Measurements from ENCODE around the gene ZSWIM5.

DNA sequence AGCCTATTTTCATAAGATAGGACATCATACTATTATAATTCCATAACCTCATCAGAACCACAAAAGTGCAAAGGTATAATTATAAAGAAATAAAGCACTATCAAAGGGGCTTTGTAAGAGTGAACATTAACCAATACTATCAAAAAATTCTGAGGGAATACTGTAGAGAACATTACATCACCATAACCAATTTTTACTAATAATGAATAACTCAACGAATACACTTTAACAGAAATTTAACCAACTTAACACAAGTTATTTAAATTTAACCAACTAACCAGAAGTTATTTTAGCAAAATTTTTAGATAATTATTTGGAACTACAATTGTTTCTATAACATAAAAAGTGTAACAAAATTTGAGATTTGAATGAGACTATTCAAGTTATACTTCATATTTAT, 34.8 kb downstream of the ZSWIM5 start:
- TF ChIP-seq, protein P1, sequence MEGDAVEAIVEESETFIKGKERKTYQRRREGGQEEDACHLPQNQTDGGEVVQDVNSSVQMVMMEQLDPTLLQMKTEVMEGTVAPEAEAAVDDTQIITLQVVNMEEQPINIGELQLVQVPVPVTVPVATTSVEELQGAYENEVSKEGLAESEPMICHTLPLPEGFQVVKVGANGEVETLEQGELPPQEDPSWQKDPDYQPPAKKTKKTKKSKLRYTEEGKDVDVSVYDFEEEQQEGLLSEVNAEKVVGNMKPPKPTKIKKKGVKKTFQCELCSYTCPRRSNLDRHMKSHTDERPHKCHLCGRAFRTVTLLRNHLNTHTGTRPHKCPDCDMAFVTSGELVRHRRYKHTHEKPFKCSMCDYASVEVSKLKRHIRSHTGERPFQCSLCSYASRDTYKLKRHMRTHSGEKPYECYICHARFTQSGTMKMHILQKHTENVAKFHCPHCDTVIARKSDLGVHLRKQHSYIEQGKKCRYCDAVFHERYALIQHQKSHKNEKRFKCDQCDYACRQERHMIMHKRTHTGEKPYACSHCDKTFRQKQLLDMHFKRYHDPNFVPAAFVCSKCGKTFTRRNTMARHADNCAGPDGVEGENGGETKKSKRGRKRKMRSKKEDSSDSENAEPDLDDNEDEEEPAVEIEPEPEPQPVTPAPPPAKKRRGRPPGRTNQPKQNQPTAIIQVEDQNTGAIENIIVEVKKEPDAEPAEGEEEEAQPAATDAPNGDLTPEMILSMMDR (IDR thresholded peaks at IDR 0.05; ENCODE audit: insufficient read depth, low read depth, low read length) = no peak
- TF ChIP-seq EZH2 (IDR thresholded peaks at IDR 0.05; ENCODE audit: insufficient read depth, low read length) = no peak

All from astrocyte (in vitro differentiated cells and primary cell).